Amygdala (tissue), 56 donors: ENCODE results near the gene P4HTM.

Experiments used
- DNase-seq, 56 donors: peaks; one replicate each; lab custom pipeline; 2025; lab: John Stamatoyannopoulos, UW

Gene P4HTM

GRCh38 chr3:49022688-49023171, 32.7 kb downstream of the P4HTM start:
- DNase-seq: no peak

GRCh38 chr3:49023775-49024174, 33.7 kb downstream of the P4HTM start:
- DNase-seq: no peak

- no peak for DNase-seq
These were observed 34.4 kb downstream of the P4HTM start for GRCh38 chr3:49024449-49024848.

GRCh38 chr3:49025005-49025792, 35.2 kb downstream of the P4HTM start:
- DNase-seq: no peak

GRCh38 chr3:49025793-49026520, 35.9 kb downstream of the P4HTM start:
- no peak for DNase-seq

DNA sequence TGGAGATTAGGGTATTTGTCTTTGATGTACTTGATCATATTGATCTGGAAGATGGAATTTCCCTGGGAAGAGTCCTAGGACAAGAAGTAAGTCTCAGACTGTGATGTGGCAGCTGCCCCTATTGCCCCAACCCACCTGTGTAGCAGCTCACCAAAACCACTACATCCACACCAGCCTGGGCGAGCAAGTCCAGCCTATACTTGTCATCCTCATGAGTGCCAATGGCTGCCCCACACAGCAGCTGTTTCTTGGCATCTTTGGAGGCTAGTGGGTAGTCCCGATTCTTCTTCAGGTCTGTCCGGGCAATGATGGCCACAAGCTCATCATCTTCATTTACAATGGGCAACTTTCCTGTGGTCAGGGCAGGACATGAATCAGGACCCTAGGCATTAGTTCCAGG, 36.5 kb downstream of the P4HTM start:
- no peak for DNase-seq

- no peak for DNase-seq
These were observed 37.6 kb downstream of the P4HTM start for GRCh38 chr3:49027634-49028033.

GRCh38 chr3:49028298-49028672, 38.2 kb downstream of the P4HTM start:
- no peak for DNase-seq

DNA sequence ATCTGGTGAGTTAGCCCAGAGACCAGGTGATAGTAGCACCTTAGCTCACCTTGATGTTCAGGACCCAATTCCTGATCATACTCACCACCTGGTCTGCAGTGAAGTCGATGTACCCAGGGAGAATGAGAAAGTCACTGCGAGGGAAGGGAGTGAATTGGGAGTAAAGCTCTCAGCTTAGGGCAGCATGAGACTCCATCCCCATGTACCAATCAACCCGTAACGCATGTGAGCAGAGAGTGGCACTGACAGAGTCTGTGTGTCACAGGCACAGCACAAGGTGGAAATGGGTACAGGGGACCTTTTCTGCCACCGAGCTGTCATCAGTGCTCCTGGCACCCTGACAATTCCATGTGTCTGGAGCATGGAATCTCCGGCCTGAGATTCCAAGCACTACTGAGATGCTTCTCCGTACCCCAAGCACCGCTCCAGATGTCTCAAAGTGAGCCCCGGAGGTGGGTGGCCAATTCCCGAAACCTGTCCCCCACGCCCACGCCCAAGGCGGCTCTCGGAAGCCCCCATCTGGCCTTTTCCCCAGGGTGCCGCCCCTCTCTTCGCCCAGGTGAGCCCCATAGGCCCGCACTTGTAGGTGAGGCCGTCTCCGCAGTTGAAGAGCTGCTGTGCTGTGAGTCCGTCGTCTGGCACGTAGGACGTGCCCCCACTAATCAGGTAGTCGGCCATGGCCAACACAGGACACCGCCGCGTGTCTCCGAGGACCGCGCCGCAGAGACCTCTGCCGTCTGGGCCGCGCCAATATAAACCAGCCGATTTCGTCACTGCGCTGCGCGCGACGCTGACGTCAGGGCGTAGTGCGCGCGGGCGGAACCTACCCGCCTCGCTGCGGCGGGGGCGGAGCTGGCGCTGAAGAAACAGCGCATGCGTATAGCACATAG, 38.9 kb downstream of the P4HTM start, which contains the start of gene IMPDH2:
Gene IMPDH2 (minus strand): TSS at position 726 of the 890 bp plus-strand sequence. CDS start 48 bp downstream, at position 678.
- peak in 55 of 56 donors; percentile 66 to 97 (median 90) for DNase-seq

GRCh38 chr3:49029563-49029884, 39.5 kb downstream of the P4HTM start:
- no peak for DNase-seq

DNA sequence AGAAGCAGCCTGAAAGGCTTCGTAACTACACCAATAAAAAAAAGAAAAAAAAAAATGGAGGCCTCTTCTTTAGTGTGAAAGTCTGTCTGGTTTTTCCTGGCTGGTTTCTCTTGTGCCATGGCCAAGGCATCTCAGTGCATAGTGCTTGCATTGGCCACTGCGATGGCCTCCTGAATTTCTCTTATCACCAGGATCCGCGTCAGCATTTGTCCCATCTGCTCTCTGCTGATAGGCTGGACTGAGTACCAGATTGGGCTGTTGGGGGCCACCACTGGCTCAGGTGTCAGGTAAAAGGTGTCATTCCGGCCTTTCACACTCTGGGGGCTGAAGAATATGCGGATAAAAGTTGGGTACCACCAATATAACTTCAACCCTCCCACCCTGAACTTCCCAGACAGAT, 40.3 kb downstream of the P4HTM start:
- DNase-seq: no peak

DNA sequence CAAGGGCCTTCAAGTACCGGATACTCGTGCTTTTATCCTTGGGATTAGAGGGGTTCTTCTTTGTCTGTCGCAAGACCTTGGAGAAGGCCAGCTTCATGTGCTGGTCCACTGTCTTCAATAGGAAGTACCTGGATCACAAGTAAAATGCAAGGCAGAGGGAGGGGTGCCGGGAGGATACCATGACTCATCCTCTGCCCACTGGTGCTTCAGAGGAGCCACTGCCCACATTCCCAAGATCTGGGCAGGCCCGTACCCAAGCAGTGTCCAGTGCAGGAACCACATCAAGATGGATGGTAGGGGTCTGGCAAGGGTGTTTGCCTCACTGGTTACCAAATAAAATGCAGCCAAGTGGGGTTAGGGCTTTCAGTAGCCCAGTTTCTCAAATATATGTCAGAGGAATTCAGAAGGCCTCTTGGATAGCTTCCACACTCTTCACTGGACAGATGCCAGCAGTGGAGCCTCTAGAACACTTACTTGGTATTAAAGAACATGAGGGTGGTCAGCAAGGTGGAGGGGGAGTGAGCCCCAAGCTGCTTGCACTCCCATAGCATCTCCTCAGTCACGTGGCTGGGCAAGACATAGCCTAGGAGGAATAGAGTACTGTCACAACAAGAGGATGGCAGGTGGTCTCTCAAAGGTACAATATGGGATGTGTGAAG, 42.7 kb downstream of the P4HTM start:
- DNase-seq: no peak

DNA sequence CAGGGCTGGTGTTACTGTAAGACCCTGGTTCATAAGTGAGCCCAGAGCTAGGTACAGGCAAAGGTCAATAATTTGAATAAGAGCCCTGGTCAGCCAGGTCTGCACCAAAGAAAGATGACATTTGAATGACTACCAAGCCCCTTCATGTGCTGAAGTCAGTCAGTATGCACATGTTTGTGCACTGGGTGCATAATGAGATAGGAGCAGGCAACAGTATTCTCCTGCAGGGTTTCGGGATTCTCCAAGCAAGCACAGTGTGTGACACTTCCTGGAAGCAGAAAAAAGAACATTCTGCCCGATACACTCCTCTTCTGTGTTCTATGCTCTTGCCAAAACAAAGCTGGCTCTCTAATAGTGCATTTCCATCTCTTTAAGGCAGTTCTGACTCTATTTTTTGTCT, 44.6 kb downstream of the P4HTM start:
- DNase-seq: no peak

DNA sequence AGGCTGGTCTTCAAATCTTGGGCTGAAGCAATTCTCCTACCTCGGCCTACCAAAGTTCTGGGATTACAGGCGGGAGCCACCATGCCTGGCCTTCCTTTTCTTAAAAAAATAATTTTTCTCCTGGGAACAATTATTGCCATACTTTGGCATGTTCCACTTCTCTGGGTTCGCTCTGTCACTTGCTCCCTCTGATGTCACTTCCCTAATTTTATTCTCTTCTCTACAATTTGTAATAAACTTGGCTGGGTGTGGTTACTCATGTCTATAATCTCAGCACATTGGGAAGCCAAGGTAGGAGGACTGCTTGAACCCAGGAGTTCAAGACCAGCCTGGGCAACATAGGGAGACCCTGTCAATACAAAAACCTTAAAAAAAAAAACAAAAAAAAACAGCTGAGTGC, 45.2 kb downstream of the P4HTM start:
- DNase-seq: no peak

DNA sequence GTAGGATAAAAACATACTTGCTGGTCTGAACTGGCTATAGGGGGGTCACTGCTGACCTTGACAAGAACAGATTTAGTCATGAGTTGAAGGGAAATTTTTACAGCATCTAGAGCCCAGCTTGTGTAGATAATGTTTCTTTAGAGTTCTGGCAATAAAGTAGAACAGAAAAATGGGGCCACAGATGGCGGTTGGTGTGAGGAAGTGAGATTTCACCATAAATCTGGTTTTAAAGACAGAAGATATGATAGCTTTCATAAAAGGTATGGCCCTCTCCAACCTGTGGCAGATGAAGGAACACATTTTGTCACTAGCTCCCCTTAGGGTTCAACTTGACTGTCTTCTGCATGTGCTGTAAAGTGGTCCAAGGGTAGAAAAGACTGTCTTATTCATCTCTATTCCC, 63.5 kb downstream of the P4HTM start:
- DNase-seq: no peak

GRCh38 chr3:49054344-49054862, 64.4 kb downstream of the P4HTM start:
- DNase-seq: no peak
